Islet of Langerhans (tissue), 1 donor: ENCODE measurements around the gene NXPE2.

Experiments used
- FAIRE-seq: peaks from one replicate; lab custom pipeline; 2011; peaks lifted over from hg19 to GRCh38; lab: Jason Lieb, UNC

Gene NXPE2

GRCh38 chr11:114745150-114745671 lies 66.9 kb downstream of the NXPE2 start:
- FAIRE-seq: no peak

- no peak for FAIRE-seq
These were observed 67.7 kb downstream of the NXPE2 start for GRCh38 chr11:114746013-114746412.
